Measurements from ENCODE around the gene LGI4.
"Not testable (repeated sequence)": the region's sequence is repeated elsewhere in the genome, so short reads cannot be mapped to it uniquely, and the experiment has no call there.

Gene LGI4

GRCh38 chr19:35160629-35161433, 26.0 kb upstream of the LGI4 start:
- no peak for DNase-seq

GRCh38 chr19:35159606-35160005, 24.7 kb upstream of the LGI4 start:
- DNase-seq: no peak

GRCh38 chr19:35157431-35157830, 22.6 kb upstream of the LGI4 start:
- no peak for DNase-seq

GRCh38 chr19:35156673-35157014, 21.8 kb upstream of the LGI4 start:
- no peak for DNase-seq

- no peak for DNase-seq
These were observed 21.3 kb upstream of the LGI4 start for GRCh38 chr19:35155981-35156672.

GRCh38 chr19:35155441-35155840, 20.6 kb upstream of the LGI4 start:
- DNase-seq: no peak

GRCh38 chr19:35154525-35155406, 19.9 kb upstream of the LGI4 start, which contains the start of gene FXYD5:
FXYD5 (plus strand) TSS chr19:35154735; CDS start chr19:35155551, 816 bp downstream.
- DNase-seq: no peak

GRCh38 chr19:35153701-35154524, 19.1 kb upstream of the LGI4 start:
- no peak for DNase-seq

GRCh38 chr19:35153129-35153522, 18.3 kb upstream of the LGI4 start:
- DNase-seq: not testable (repeated sequence)

GRCh38 chr19:35151273-35152065, 16.6 kb upstream of the LGI4 start:
- no peak for DNase-seq

GRCh38 chr19:35150445-35150844, 15.6 kb upstream of the LGI4 start:
- DNase-seq: no peak

GRCh38 chr19:35149463-35149862, 14.6 kb upstream of the LGI4 start:
- no peak for DNase-seq

- no peak for DNase-seq
These were observed 12.0 kb upstream of the LGI4 start for GRCh38 chr19:35146746-35147459.

- peak; percentile 49 for DNase-seq
These were observed 10.0 kb upstream of the LGI4 start for GRCh38 chr19:35144600-35145436.

- DNase-seq: no peak
These were observed 9.4 kb upstream of the LGI4 start for GRCh38 chr19:35144259-35144599.

GRCh38 chr19:35143818-35144217, 9.0 kb upstream of the LGI4 start:
- no peak for DNase-seq

- DNase-seq: no peak
These were observed 8.4 kb upstream of the LGI4 start, which contains the start of gene FXYD7 for GRCh38 chr19:35143231-35143715. FXYD7 (plus strand) TSS chr19:35143255; CDS start chr19:35143334, 79 bp downstream.

- DNase-seq: no peak
These were observed 7.9 kb upstream of the LGI4 start for GRCh38 chr19:35142606-35143230.

All from DMS 273 treated with DMSO at 0.1 percent for 48 hours (cell line).